Activated CD8-positive, alpha-beta memory T cell treated with anti-CD3 and anti-CD28 coated beads for 1 hour (primary cell): ENCODE results near the gene CDK19.
"Not testable (repeated sequence)": the region's sequence is repeated elsewhere in the genome, so short reads cannot be mapped to it uniquely, and the experiment has no call there.

Experiments used
- DNase-seq, 2 donors: peaks; one replicate each; pipeline ENCODE4 v3.0.0-alpha.2; 2020; ENCODE audit warnings: low read depth in 1 of 2; ENCODE audit errors: extremely low read depth in 1 of 2

CDK19 gene

GRCh38 chr6:110814102-110815014 lies 911 bp downstream of the CDK19 start:
- peak in 1 of 2 donors; percentile 36 for DNase-seq

GRCh38 chr6:110813338-110814101 lies 1.7 kb downstream of the CDK19 start:
- no peak for DNase-seq

DNA sequence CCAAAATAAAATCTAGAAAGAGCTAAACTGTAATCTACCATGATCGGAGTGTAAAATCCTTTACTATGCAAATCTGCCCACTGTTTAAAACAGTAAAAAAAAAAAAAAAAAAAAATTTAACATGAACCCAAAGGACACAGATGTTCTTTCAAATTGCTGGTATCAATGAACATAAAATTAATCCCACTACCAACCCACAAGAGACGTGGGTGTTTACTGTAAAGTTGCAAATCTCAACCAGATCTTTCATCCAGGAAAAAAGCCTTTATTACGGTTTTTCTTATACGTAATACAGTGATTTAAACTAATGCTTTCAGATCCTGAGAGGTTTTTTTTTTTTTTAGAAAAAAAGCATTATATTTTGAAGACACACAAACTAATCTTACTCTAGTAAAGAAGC lies 2.5 kb downstream of the CDK19 start:
- no peak for DNase-seq

DNA sequence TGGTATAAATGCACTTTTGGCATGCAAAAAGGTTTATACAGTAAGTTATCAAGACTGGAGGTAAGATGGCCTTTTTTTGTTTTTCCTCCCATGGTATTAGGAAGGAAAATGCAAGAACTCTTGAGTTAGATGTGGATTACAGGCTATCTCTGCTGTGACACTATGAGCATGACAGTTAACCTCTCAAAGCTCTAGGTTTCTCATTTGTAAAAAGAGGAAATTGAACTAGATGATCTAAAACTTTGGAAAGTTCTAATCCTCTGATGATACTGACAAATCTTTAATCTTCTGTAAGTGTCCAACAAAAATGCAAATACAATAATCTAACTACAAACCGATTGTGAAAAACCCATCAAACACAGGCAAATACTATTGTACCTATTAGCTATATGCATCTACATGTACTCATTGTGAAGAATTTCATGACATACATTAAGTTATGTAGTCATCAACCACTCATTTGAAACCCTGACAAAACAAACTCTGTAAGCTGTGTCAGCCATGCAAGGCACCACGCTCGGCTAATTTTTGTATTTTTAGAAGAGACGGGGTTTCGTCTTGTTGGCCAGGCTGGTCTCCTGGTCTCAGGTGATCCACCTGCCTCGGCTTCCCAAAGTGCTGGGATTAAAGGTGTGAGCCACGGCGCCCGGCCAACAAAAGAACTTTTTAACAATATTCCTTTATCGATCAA lies 4.2 kb downstream of the CDK19 start:
- DNase-seq = no peak

DNA sequence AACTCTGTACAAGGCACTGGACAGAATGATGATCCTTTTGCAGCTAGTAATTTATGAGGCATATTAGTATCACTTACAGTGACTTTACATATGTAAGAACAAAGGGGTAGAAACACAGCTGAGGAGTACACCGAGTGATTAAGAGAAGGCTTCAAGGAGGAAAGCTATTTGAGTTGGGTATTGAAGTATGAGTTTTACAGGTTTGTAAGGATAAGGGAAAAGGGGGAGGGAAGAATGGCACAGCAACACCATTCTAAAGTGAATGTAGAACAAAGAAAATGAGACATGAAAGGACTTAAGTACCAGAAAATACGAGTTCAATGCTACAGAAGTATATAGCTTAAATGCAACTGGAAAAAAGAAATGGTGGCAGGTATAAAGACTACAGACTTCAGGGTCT lies 5.5 kb downstream of the CDK19 start:
- no peak for DNase-seq

DNA sequence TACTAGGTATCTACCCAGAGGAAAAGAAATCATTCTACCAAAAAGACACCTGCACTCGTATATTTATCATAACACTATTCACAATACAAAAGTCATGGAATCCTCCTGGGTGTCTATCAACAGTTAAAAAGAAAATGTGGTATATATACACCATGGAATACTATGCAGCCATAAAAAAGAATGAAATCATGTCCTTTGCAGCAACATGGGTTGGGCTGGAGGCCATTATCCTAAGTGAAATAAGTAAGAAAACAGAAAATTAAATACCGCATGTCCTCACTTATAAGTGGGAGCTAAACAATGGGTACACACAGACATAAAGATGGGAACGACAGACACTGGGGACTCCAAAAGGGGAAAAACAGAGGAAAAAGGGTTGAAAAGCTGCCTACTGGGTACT lies 13.1 kb downstream of the CDK19 start:
- DNase-seq = not testable (repeated sequence)

- no peak for DNase-seq
These were observed 14.5 kb downstream of the CDK19 start for GRCh38 chr6:110800839-110801196.

DNA sequence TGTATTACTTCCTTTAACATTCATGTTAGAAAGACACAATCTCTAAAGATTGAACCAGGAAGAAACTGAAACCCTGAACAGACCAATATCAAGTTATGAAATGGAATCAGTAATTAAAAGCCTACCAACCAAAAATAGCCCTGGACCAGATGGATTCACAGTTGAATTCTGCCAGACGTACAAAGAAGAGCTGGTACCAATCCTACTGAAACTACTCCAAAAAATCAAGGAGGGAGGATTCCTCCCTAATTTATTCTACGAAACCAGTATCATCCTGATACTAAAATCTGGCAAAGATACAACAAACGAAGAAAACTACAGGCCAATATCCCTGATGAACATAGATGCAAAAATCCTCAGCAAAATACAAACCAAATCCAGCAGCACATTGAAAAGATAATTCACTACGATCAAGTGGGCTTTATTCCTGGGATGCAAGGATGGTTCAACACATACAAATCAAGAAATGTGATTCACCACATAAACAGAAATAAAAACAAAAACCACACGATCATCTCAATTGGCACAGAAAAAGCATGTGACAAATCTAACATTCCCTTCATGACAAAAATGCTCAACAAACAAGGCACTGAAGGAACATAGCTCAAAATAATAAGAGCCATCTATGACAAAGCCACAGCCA lies 15.0 kb downstream of the CDK19 start:
- no peak for DNase-seq

DNA sequence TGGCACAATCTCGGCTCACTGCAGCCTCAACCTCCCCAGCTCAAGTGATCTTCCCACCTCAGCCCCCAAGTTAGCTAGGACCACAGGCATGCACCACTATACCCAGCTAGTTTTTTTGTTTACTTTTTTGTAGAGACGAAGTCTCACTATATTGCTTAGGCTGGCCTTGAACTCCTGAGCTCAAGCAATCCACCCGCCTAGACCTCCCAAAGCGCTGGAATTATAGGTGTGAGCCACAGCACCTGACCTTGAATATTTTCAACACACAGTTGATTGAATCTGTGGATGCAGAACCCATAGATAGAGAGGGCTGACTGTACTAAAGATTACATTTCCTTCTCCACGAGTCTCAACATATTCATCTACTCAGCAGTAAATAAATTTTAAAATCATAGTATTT lies 15.6 kb downstream of the CDK19 start:
- no peak for DNase-seq

DNA sequence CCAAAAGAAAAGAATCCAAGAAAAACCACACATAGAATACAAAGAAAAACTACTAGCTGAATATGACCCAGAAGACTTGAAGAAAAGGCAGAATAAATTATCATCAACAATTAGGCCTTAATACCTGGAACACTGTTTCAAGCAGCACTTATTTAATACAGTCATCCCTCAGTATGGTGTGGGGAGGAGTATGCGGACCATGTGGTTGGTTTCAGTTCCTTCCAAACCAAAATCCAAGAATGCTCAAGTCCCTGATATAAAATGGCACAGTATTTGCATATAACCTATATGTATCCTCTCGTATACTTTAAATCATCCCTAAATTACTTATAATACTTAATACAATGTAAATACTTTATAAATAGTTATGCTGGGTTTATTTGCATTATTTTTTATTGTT lies 16.1 kb downstream of the CDK19 start:
- no peak for DNase-seq

DNA sequence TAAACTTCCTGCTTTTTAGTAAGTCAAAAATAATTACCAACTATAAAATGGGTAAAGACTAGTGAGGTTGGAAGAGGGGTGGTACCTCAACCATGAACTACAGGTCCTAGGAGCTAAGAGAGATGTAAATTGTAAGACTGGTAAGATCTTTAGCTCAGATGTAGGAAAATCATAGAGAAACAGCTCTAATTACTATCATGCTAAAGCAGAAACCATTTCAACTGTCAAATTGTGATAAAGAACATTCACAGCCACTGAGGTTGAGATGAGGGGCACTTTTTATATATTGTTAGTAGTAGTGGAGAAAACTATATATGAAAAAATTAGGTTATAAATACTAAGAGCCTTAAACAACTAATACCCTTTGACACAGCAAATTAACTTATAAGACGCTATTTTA lies 20.0 kb downstream of the CDK19 start:
- no peak for DNase-seq

- DNase-seq = no peak
These were observed 28.6 kb downstream of the CDK19 start for GRCh38 chr6:110786696-110787095.

GRCh38 chr6:110786271-110786670 lies 29.0 kb downstream of the CDK19 start:
- DNase-seq = no peak

DNA sequence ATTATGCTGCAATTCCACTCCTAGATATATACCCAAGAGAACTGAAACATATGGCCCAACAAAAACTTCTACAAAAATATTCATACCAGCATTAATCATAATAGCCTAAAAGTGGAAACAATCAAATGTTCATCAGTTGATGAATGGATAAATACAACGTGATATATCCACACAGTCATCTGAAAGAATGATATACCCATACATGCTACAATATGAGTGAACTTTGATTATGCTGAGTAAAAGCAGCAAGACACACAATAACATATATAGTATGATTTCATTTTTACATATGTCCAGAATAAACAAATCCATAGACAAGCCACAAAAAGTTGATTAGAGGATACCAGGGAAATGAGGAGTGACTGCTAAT lies 30.7 kb downstream of the CDK19 start:
- no peak for DNase-seq

GRCh38 chr6:110781522-110782214 lies 33.6 kb downstream of the CDK19 start:
- no peak for DNase-seq

DNA sequence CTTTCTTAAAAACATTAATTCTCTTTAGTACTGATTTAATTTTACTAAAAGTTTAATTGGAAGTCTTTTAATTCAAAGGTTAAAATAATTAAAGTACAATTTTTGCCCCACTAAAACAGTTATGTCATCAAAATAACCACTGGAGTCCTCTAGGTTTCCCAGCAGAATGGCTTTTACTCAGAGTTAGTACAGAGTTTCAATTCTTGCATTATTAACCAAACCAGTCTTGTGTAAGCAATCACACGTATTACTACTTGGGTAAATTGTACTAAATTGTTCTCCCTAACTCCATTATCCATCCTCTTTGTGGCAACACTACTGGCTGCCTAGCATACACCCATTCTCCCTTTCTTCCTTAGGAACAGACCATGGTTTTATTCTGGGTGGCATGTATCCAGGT lies 36.9 kb downstream of the CDK19 start:
- no peak for DNase-seq

DNA sequence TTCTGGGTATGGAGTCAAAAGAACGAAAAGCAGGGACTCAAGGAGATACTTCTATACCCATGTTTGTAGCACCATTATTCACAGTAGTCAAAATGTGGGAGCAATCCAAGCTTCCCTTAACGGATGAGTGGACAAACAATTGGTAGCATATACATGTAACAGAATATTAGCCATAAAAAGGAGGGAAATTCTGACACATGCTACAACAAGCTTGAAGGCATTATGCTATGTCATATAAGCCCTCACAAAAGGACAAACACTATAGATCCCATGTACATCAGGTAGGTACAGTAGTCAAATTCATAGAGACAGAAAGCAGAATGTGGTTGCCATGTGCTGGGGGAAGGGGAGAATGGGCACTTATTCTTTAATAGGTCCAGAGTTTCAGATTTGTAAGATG lies 37.6 kb downstream of the CDK19 start:
- DNase-seq = no peak

DNA sequence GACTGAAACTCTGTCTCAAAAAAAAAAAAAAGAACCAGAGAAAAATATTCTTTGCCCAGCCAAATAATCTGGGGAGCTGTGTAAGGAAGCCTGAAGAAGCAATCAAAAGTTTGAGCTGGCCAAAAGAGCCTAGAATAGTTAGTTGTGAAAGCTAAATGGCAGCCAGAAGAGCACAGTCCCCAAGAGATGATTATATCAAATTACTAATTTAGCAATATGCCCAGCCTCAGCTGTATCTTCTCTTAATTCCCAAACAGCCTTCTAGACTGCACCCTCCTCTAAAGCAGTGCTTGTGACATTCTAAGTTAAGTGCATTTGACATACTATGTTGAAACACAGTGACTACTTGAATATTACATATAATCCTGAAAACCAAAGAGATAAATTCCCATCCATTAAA lies 38.9 kb downstream of the CDK19 start:
- no peak for DNase-seq

DNA sequence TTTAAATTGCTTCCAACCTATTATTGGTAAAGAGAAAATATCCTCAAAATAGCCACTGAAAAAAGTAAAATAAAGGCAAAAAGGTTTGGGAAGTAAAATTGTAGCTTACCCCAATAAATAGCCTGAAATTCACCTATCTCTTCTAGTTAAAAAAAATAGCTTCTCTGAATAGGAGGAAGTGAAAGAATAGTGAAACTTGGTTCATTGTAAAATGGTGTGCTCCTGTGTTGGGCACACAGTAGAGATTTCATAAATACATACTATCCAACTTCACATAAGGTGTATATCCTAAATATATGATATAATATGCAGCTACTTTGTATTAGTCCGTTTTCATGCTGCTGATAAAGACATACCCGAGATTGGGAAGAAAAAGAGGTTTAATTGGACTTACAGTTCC lies 45.3 kb downstream of the CDK19 start:
- DNase-seq = no peak

- no peak for DNase-seq
These were observed 47.2 kb downstream of the CDK19 start for GRCh38 chr6:110768057-110768456.

GRCh38 chr6:110761371-110761770 lies 53.9 kb downstream of the CDK19 start:
- no peak for DNase-seq
